ENCODE data around the gene CLRN2.

- TF ChIP-seq, protein P1, sequence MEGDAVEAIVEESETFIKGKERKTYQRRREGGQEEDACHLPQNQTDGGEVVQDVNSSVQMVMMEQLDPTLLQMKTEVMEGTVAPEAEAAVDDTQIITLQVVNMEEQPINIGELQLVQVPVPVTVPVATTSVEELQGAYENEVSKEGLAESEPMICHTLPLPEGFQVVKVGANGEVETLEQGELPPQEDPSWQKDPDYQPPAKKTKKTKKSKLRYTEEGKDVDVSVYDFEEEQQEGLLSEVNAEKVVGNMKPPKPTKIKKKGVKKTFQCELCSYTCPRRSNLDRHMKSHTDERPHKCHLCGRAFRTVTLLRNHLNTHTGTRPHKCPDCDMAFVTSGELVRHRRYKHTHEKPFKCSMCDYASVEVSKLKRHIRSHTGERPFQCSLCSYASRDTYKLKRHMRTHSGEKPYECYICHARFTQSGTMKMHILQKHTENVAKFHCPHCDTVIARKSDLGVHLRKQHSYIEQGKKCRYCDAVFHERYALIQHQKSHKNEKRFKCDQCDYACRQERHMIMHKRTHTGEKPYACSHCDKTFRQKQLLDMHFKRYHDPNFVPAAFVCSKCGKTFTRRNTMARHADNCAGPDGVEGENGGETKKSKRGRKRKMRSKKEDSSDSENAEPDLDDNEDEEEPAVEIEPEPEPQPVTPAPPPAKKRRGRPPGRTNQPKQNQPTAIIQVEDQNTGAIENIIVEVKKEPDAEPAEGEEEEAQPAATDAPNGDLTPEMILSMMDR (conservative IDR thresholded peaks at IDR 0.05 in 1 of 2, IDR thresholded peaks at IDR 0.05 in 1 of 2; ENCODE audit: low read depth in 1 of 2, low read length in 2 of 2), result no peak
- no peak for TF ChIP-seq EZH2 (IDR thresholded peaks at IDR 0.05; ENCODE audit: low read length, missing control alignments)
Observed at GRCh38 chr4:17517664-17518063, 2.7 kb downstream of the CLRN2 start.
